HCT116 (cell line): ENCODE data around the gene BAX. TPM values are rescaled to one million over a fixed set of nuclear protein-coding genes. Genes with fewer than 3 reads are reported as not detected.

Experiments used
- ATAC-seq: fragments of 200-7000 bp; cut with Tn5 transposase; 2 replicates; pipeline ENCODE4 v1.9.1; 2020; ENCODE audit warnings: mild to moderate bottlenecking, moderate library complexity
- BruUV-seq: library from RNA; stranded (reverse); fragments of 400-500 nt; replicated peaks from 2 replicates; lab custom pipeline; 2021; lab: Mats Ljungman, UMichigan
- CTCF ChIA-PET: fragments of 300-600 bp; sonication (Branson Sonifier 250); formaldehyde crosslinking; loops from one replicate; lab custom pipeline; 2021; ENCODE audit warnings: antibody characterized with exemption; lab: Charles Lee
- POLR2A ChIA-PET: fragments of 300-600, 350-600 bp; sonication (Branson Sonifier 250); formaldehyde crosslinking; loops from one replicate; lab custom pipeline; 2021; ENCODE audit warnings: antibody characterized with exemption; lab: Charles Lee
- RAD21 ChIA-PET, 2 experiments: fragments of 300-600 bp; sonication (Branson Sonifier 250); formaldehyde crosslinking; loops; one replicate each; lab custom pipeline; 2023; ENCODE audit warnings: low total read pairs in 2 of 2; ENCODE audit not compliant: uncharacterized antibody in 2 of 2, unreplicated experiment in 2 of 2, low non-redundant PET in 1 of 2; lab: Charles Lee
- DNase-seq: peaks from one replicate; pipeline ENCODE4 v3.0.0-alpha.2; 2010; ENCODE audit warnings: low read depth, low spot score
- H2AFZ ChIP-seq: fragments of 200-600 bp; shearing (Covaris generic), sonication (generic); 2 replicates; pipeline ENCODE4 v1.6.1; 2017; ENCODE audit warnings: low read depth, mixed run types, mixed read lengths, antibody characterized with exemption, low read length; ENCODE audit not compliant: poor library complexity, severe bottlenecking
- H3K27ac ChIP-seq: 2 replicates; pipeline ENCODE4 v1.5.1; 2012; ENCODE audit warnings: low read depth, low read length
- H3K27me3 ChIP-seq: fragments of 200-600 bp; sonication (generic); 2 replicates; pipeline ENCODE4 v1.6.1; 2016; ENCODE audit warnings: mixed run types, low read length, mixed read lengths; ENCODE audit not compliant: insufficient read depth
- H3K36me3 ChIP-seq, 2 experiments: fragments of 200-500 bp in 1 of 2; fragments of 200-600 bp in 1 of 2; sonication (Bioruptor generic) in 1 of 2; sonication (generic) in 1 of 2; 2 replicates each; pipeline versions ENCODE4 v1.5.1 to v1.6.1; 2014 to 2016; ENCODE audit warnings: low read length in 2 of 2, inconsistent platforms in 1 of 2, mixed read lengths in 1 of 2, mixed run types in 1 of 2; ENCODE audit not compliant: insufficient read depth in 2 of 2, control insufficient read depth in 1 of 2
- H3K4me1 ChIP-seq, 2 experiments: fragments of 200-600 bp in 1 of 2; sonication (generic) in 1 of 2; 2 replicates each; pipeline versions ENCODE4 v1.5.1 to v1.6.1; 2012 to 2017; ENCODE audit warnings: low read length in 2 of 2, inconsistent platforms in 1 of 2, mild to moderate bottlenecking in 1 of 2, mixed read lengths in 1 of 2, mixed run types in 1 of 2, moderate library complexity in 1 of 2; ENCODE audit not compliant: insufficient read depth in 2 of 2, control insufficient read depth in 1 of 2
- H3K4me2 ChIP-seq: fragments of 200-600 bp; sonication (generic); 2 replicates; pipeline ENCODE4 v1.6.1; 2017; ENCODE audit warnings: mixed run types, low read length, mixed read lengths
- H3K4me3 ChIP-seq, 2 experiments: fragments of 200-600 bp in 1 of 2; sonication (generic) in 1 of 2; replicated peaks in 1 of 2; 2 replicates each; pipeline ENCODE4 v1.5.1; 2011 to 2016; ENCODE audit warnings: low read length in 2 of 2, control low read depth in 1 of 2, low read depth in 1 of 2, mild to moderate bottlenecking in 1 of 2, mixed read lengths in 1 of 2, mixed run types in 1 of 2
- H3K79me2 ChIP-seq: fragments of 200-600 bp; sonication (generic); 2 replicates; pipeline ENCODE4 v1.6.1; 2017; ENCODE audit warnings: mild to moderate bottlenecking, mixed run types, low read length, moderate library complexity, mixed read lengths; ENCODE audit not compliant: insufficient read depth
- H3K9ac ChIP-seq: fragments of 200-600 bp; sonication (generic); 2 replicates; pipeline ENCODE4 v1.6.1; 2016; ENCODE audit warnings: low read length, mixed read lengths
- H3K9me2 ChIP-seq: fragments of 200-600 bp; sonication (generic), shearing (Covaris generic); 2 replicates; pipeline ENCODE4 v1.6.1; 2017; ENCODE audit warnings: mixed run types, mild to moderate bottlenecking, moderate library complexity; ENCODE audit not compliant: insufficient read depth
- H3K9me3 ChIP-seq, 2 experiments: fragments of 200-500 bp in 1 of 2; fragments of 200-600 bp in 1 of 2; sonication (Bioruptor generic) in 1 of 2; sonication (generic) in 1 of 2; 2 replicates each; pipeline ENCODE4 v1.6.1; 2014 to 2017; ENCODE audit warnings: low read length in 2 of 2, mixed read lengths in 2 of 2, inconsistent platforms in 1 of 2, low read depth in 1 of 2, mild to moderate bottlenecking in 1 of 2, mixed run types in 1 of 2, moderate library complexity in 1 of 2; ENCODE audit not compliant: control insufficient read depth in 1 of 2, insufficient read depth in 1 of 2
- H4K20me1 ChIP-seq: fragments of 200-600 bp; sonication (generic), shearing (Covaris generic); 2 replicates; pipeline ENCODE4 v1.6.1; 2017; ENCODE audit warnings: mixed run types, mild to moderate bottlenecking, moderate library complexity; ENCODE audit not compliant: insufficient read depth
- CBX3 ChIP-seq: IDR thresholded peaks from 2 replicates; pipeline ENCODE4 v1.6.1; 2012; ENCODE audit warnings: low read depth
- EZH2 ChIP-seq: fragments of 200-600 bp; sonication (generic); IDR thresholded peaks from 2 replicates; pipeline ENCODE4 v1.6.1; 2017; ENCODE audit warnings: antibody characterized with exemption, mixed run types
- EZH2phosphoT487 ChIP-seq: fragments of 200-600 bp; IDR thresholded peaks from 2 replicates; pipeline ENCODE4 v1.6.1; 2018; ENCODE audit warnings: antibody characterized with exemption, borderline replicate concordance
- FOSL1 ChIP-seq: IDR thresholded peaks from 2 replicates; pipeline ENCODE4 v1.6.1; 2012; ENCODE audit warnings: low read depth
- SIN3A ChIP-seq: IDR thresholded peaks from 2 replicates; pipeline ENCODE4 v1.6.1; 2012; ENCODE audit warnings: low read depth
- SRF ChIP-seq: IDR thresholded peaks from 2 replicates; pipeline ENCODE4 v1.6.1; 2012; ENCODE audit warnings: low read depth
- ZFX ChIP-seq: fragments of 450-650 bp; IDR thresholded peaks from 2 replicates; pipeline ENCODE4 v1.6.1; 2017
- intact Hi-C: fragments of 100-400 bp; cut with micrococcal nuclease; formaldehyde crosslinking; loops from 2 replicates; pipeline ENCODE4 v1.10.0; 2022
- total RNA-seq: library from RNA; stranded (reverse); gene quantifications from one replicate; pipeline ENCODE4 v1.2.1, GENCODE V29; 2021; ENCODE audit not compliant: unreplicated experiment
- TF ChIP-seq, protein P1 (sequence below): IDR thresholded peaks from 2 replicates; pipeline ENCODE4 v1.6.1; 2012; ENCODE audit warnings: low read depth

The BAX gene
- total RNA-seq, 1 experiment from 2014 or later = 96.4 TPM

DNA sequence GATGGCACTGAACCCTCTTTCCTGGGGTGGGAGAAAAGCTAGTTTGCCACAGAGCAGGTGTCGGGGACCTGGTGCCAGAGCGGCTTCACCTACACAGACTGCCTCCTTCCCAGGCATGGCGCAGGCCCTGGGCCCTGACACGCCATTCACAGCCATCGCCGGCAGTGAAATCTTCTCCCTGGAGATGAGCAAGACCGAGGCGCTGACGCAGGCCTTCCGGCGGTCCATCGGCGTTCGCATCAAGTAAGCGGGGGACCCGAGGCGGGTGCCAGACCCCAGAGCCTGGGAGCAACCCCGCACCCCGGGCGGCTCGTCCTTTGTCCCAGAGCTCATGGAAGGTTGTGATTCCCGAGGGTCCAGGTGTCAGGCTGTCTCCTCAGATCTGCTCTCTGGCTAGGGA, 52.2 kb downstream of the BAX start:
- BruUV-seq = no TSS peak
- no peaks in the 10 kb centered on the region for H3K27me3 ChIP-seq
- H3K4me2 ChIP-seq = no peak overlapping the region
- H3K4me3 ChIP-seq = no peak overlapping the region
- TF ChIP-seq EZH2phosphoT487 (no peak), FOSL1 (no peak), SIN3A (no peak), SRF (no peak), EZH2 (no peak), ZFX (no peak), CBX3 (no peak)
- TF ChIP-seq, protein P1, sequence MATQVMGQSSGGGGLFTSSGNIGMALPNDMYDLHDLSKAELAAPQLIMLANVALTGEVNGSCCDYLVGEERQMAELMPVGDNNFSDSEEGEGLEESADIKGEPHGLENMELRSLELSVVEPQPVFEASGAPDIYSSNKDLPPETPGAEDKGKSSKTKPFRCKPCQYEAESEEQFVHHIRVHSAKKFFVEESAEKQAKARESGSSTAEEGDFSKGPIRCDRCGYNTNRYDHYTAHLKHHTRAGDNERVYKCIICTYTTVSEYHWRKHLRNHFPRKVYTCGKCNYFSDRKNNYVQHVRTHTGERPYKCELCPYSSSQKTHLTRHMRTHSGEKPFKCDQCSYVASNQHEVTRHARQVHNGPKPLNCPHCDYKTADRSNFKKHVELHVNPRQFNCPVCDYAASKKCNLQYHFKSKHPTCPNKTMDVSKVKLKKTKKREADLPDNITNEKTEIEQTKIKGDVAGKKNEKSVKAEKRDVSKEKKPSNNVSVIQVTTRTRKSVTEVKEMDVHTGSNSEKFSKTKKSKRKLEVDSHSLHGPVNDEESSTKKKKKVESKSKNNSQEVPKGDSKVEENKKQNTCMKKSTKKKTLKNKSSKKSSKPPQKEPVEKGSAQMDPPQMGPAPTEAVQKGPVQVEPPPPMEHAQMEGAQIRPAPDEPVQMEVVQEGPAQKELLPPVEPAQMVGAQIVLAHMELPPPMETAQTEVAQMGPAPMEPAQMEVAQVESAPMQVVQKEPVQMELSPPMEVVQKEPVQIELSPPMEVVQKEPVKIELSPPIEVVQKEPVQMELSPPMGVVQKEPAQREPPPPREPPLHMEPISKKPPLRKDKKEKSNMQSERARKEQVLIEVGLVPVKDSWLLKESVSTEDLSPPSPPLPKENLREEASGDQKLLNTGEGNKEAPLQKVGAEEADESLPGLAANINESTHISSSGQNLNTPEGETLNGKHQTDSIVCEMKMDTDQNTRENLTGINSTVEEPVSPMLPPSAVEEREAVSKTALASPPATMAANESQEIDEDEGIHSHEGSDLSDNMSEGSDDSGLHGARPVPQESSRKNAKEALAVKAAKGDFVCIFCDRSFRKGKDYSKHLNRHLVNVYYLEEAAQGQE = no peak
- CTCF ChIA-PET = no interaction called here
- H3K9ac ChIP-seq = no peak overlapping the region
- no peak overlapping the region for H2AFZ ChIP-seq
- no peaks in the 10 kb centered on the region for H3K9me3 ChIP-seq
- peaks cover 62 to 76% of the 10 kb centered on the region in 2 experiments; a peak in 3 of 4 replicates for H3K36me3 ChIP-seq
- no peaks in the 10 kb centered on the region for H4K20me1 ChIP-seq
- H3K79me2 ChIP-seq = peaks cover 14% of the 10 kb centered on the region
- no peak for DNase-seq
- no peaks in the 10 kb centered on the region for H3K4me1 ChIP-seq
- intact Hi-C loops = no loop called here
- ATAC-seq = no peak
- no peaks in the 10 kb centered on the region for H3K9me2 ChIP-seq
- POLR2A ChIA-PET = no interaction called here
- H3K27ac ChIP-seq = no peak overlapping the region
- RAD21 ChIA-PET = no interaction called here
